Measurements from ENCODE around the gene COX6A2. TPM values are rescaled to one million over a fixed set of nuclear protein-coding genes. Genes with fewer than 3 reads are reported as not detected.
"Not testable (repeated sequence)": the region's sequence is repeated elsewhere in the genome, so short reads cannot be mapped to it uniquely, and the experiment has no call there.

COX6A2 gene
- polyA plus RNA-seq, 1 experiment = not detected

DNA sequence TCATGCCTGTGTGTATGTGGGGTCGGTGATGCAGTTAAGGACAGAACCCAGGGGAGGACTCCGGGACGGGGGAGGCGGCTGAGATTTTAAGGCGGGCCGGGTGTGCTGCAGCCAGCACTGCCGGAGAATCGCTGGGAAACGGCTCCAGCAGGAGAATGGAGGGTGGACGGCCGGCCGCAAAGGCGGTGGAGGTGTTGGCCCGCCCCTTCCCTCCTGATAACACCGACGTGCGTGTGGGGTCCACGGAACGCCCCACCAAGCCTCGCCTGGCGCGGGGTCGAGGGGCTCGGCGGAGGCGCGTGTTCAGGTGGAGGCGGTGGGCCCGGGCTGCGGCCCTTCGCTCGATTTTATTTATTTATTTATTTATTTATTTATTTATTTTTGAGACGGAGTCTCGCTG is 13.8 kb upstream of the COX6A2 start:
- DNase-seq (ENCODE audit: low read depth) = no peak
- ChIA-PET POLR2A (no interaction called here), CTCF (interaction anchor here (0.6 to 3.2 kb wide), 19 partner anchors 10 to 500 kb away, joined by 3 to 37 read pairs (median 4); partner anchors contain the start of genes COX6A2, HSD3B7 and PYCARD)
- Histone ChIP-seq H3K4me3 (ENCODE audit: low read depth, low read length) (peak overlapping the region; percentile 53), H3K36me3 (ENCODE audit: control insufficient read depth, insufficient read depth, low read length) (no peaks in the 10 kb centered on the region), H3K27me3 (ENCODE audit: control insufficient read depth, insufficient read depth, low read length) (no peaks in the 10 kb centered on the region; the same call in 1 of the 2 replicates)
- TF ChIP-seq, protein P1, sequence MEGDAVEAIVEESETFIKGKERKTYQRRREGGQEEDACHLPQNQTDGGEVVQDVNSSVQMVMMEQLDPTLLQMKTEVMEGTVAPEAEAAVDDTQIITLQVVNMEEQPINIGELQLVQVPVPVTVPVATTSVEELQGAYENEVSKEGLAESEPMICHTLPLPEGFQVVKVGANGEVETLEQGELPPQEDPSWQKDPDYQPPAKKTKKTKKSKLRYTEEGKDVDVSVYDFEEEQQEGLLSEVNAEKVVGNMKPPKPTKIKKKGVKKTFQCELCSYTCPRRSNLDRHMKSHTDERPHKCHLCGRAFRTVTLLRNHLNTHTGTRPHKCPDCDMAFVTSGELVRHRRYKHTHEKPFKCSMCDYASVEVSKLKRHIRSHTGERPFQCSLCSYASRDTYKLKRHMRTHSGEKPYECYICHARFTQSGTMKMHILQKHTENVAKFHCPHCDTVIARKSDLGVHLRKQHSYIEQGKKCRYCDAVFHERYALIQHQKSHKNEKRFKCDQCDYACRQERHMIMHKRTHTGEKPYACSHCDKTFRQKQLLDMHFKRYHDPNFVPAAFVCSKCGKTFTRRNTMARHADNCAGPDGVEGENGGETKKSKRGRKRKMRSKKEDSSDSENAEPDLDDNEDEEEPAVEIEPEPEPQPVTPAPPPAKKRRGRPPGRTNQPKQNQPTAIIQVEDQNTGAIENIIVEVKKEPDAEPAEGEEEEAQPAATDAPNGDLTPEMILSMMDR (IDR thresholded peaks at IDR 0.05; ENCODE audit: insufficient read depth, low read depth, low read length) = no peak

DNA sequence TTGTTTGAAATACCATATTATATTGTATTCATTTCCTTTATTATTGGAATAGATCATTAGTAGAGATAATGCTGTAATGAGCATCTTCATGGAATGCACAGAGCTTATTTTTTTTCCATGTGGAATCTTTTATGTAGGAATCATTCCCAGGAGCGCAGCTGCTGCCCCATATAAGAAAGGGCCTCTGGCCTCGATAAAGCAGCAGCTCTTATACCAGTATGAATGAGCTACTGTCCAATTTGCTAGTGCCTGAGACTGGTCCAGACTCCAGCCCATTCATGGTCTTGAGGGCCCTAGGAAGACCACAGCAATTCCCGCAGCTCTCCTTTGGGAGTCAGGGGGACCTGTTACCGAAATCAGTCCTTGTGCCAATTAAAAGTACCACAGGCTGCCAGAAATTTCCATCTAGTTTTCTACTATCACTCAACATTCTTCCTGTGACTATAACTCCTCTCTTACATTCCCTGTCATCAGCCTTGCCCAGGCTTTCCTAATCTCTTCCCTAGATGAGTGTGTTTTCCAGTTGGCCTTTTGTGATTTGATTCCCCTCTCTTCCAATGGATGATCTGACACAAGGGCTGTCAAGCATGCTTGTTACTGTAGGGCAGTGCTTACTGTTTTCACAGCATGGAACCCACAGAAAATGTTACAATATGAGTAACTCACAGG is 12.5 kb upstream of the COX6A2 start:
- ChIA-PET CTCF (interaction anchor here (1.1 to 1.6 kb wide), 3 partner anchors 10 to 298 kb away, joined by 3 to 4 read pairs (median 3); partner anchors contain the start of gene ARMC5), POLR2A (no interaction called here)
- DNase-seq (ENCODE audit: low read depth) = no peak
- no peaks in the 10 kb centered on the region for H3K36me3 ChIP-seq (ENCODE audit: control insufficient read depth, insufficient read depth, low read length)
- H3K27me3 ChIP-seq (ENCODE audit: control insufficient read depth, insufficient read depth, low read length) = no peaks in the 10 kb centered on the region
- H3K4me3 ChIP-seq (ENCODE audit: low read depth, low read length) = no peak overlapping the region
- TF ChIP-seq, protein P1 (IDR thresholded peaks at IDR 0.05; ENCODE audit: insufficient read depth, low read depth, low read length) = no peak

DNA sequence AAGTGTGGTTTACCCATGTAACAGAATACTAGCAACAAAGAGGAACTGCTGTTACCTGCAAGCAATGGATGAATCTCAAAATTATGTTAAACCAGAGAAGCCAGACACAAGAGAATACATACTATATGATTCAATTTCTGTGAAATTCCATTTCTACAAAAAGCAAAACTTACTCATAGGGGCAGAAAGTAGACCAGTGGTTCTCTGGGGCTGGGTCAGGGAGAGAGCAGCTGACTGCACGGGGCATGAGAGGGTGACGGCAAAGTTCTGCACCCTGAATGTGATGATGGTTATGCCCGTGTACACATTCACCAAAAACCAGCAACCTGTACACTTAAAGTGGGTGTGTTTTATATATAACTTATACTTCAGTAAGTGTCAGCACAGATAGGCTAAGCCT is 11.4 kb upstream of the COX6A2 start:
- TF ChIP-seq, protein P1 (IDR thresholded peaks at IDR 0.05; ENCODE audit: insufficient read depth, low read depth, low read length) = no peak
- CTCF ChIA-PET = interaction anchor here (0.7 to 1.6 kb wide), 4 partner anchors 9 to 297 kb away, joined by 3 to 4 read pairs (median 3); partner anchors contain the start of gene ARMC5
- POLR2A ChIA-PET = no interaction called here
- no peak for DNase-seq (ENCODE audit: low read depth)
- Histone ChIP-seq H3K27me3 (ENCODE audit: control insufficient read depth, insufficient read depth, low read length) (no peaks in the 10 kb centered on the region), H3K36me3 (ENCODE audit: control insufficient read depth, insufficient read depth, low read length) (no peaks in the 10 kb centered on the region), H3K4me3 (ENCODE audit: low read depth, low read length) (no peak overlapping the region)

DNA sequence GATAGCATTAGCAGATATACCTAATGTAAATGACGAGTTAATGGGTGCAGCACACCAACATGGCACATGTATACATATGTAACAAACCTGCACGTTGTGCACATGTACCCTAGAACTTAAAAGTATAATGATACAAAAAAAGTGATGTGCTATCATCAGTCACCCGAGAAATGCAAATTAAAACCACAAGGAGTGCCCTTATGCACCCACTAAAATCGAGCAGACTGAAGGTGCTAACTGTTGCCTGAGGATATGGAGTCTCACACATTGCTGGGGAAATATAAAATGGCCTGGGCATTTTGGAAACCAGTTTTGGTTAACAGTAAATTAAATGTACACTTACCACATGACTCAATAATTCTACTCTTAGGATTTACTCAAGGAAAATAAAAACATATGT is 10.9 kb upstream of the COX6A2 start:
- H3K27me3 ChIP-seq (ENCODE audit: control insufficient read depth, insufficient read depth, low read length); POLR2A ChIA-PET; H3K36me3 ChIP-seq (ENCODE audit: control insufficient read depth, insufficient read depth, low read length); DNase-seq (ENCODE audit: low read depth); H3K4me3 ChIP-seq (ENCODE audit: low read depth, low read length): not testable (repeated sequence)
- CTCF ChIA-PET = interaction anchor here (0.7 kb wide), 1 partner anchor 53 kb away, joined by 3 read pairs; no protein-coding TSS in a partner anchor

DNA sequence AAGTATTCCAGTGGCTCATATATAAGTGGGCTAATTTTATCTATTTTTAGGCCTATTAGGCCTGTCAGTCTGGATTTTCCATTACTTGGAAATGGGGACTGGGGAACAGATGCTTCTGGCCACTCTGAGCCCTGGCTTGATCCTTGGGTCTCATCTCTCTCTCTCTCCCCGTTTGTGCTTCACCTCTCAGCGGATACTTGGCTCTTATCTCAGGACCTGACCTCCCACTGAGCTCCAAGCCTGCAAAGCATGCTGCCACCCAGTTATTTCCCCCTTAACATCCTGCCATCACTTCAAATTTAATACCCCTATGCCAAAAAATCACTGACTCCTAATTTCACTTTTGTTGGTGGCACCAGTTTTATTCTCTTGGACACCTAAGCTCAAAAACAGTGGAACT is 10.3 kb upstream of the COX6A2 start:
- ChIA-PET POLR2A (no interaction called here), CTCF (no interaction called here)
- Histone ChIP-seq H3K36me3 (ENCODE audit: control insufficient read depth, insufficient read depth, low read length) (no peaks in the 10 kb centered on the region), H3K4me3 (ENCODE audit: low read depth, low read length) (no peak overlapping the region), H3K27me3 (ENCODE audit: control insufficient read depth, insufficient read depth, low read length) (no peaks in the 10 kb centered on the region)
- DNase-seq (ENCODE audit: low read depth) = no peak
- TF ChIP-seq, protein P1 (IDR thresholded peaks at IDR 0.05; ENCODE audit: insufficient read depth, low read depth, low read length) = no peak

Measured in BJ (cell line).